ENCODE data around the gene ANKMY1.

ANKMY1 gene

GRCh38 chr2:240472078-240472790 lies 85.6 kb downstream of the ANKMY1 start:
- TF ChIP-seq CTCF (conservative IDR thresholded peaks at IDR 0.05; ENCODE audit: low read length), result no peak

GRCh38 chr2:240469740-240470139 lies 88.0 kb downstream of the ANKMY1 start:
- no peak for TF ChIP-seq CTCF (conservative IDR thresholded peaks at IDR 0.05; ENCODE audit: low read length)
- DNase-seq (ENCODE audit: low read depth), result no peak
- H3K4me3 ChIP-seq (ENCODE audit: low read length), result no peak overlapping the region

More at GRCh38 chr2:240472078-240472790, 85.6 kb downstream of the ANKMY1 start:
- DNase-seq (ENCODE audit: low read depth), result no peak
- no peak overlapping the region for H3K4me3 ChIP-seq (ENCODE audit: low read length)

GRCh38 chr2:240469239-240469636 lies 88.5 kb downstream of the ANKMY1 start:
- TF ChIP-seq CTCF (conservative IDR thresholded peaks at IDR 0.05; ENCODE audit: low read length), result no peak
- H3K4me3 ChIP-seq (ENCODE audit: low read length), result no peak overlapping the region
- no peak for DNase-seq (ENCODE audit: low read depth)

- DNase-seq (ENCODE audit: low read depth), result no peak
- no peak for TF ChIP-seq CTCF (conservative IDR thresholded peaks at IDR 0.05; ENCODE audit: low read length)
- no peak overlapping the region for H3K4me3 ChIP-seq (ENCODE audit: low read length)
Measured at GRCh38 chr2:240468303-240469238, 89.2 kb downstream of the ANKMY1 start.

- no peak overlapping the region for H3K4me3 ChIP-seq (ENCODE audit: low read length)
- no peak for TF ChIP-seq CTCF (conservative IDR thresholded peaks at IDR 0.05; ENCODE audit: low read length)
- DNase-seq (ENCODE audit: low read depth), result no peak
Measured at GRCh38 chr2:240467659-240468302, 90.0 kb downstream of the ANKMY1 start.

GRCh38 chr2:240467149-240467642 lies 90.6 kb downstream of the ANKMY1 start:
- no peak for TF ChIP-seq CTCF (conservative IDR thresholded peaks at IDR 0.05; ENCODE audit: low read length)
- no peak overlapping the region for H3K4me3 ChIP-seq (ENCODE audit: low read length)
- DNase-seq (ENCODE audit: low read depth), result no peak
